Measurements from ENCODE around the gene ANKH. TPM values are rescaled to one million over a fixed set of nuclear protein-coding genes. Genes with fewer than 3 reads are reported as not detected.

Gene ANKH
- polyA plus RNA-seq, 1 donor from 2014 or later: 9.9 TPM

- Histone ChIP-seq H3K4me2 (ENCODE audit: low read length) (no peak overlapping the region), H3F3A (ENCODE audit: insufficient read depth, low read length, poor library complexity, severe bottlenecking) (no peaks in the 10 kb centered on the region), H3K27me3 (ENCODE audit: insufficient read depth, low read depth, low read length) (no peaks in the 10 kb centered on the region), H3K9me3 (ENCODE audit: low read length) (no peaks in the 10 kb centered on the region), H3K9me2 (ENCODE audit: insufficient read depth, low read length) (no peaks in the 10 kb centered on the region), H4K20me1 (ENCODE audit: insufficient read depth) (no peaks in the 10 kb centered on the region), H2AFZ (ENCODE audit: low read depth, low read length) (no peak overlapping the region), H3K36me3 (ENCODE audit: insufficient read depth, low read length) (no peaks in the 10 kb centered on the region), H3K4me3 (ENCODE audit: low read length) (no peak overlapping the region), H3K9ac (ENCODE audit: low read length) (no peak overlapping the region), H3K27ac (ENCODE audit: low read length) (no peak overlapping the region), H3K79me2 (replicated peaks; ENCODE audit: insufficient read depth, low read length) (no peaks in the 10 kb centered on the region)
- TF ChIP-seq MXI1 (conservative IDR thresholded peaks at IDR 0.05; ENCODE audit: poor library complexity, severe bottlenecking) (no peak), EP300 (conservative IDR thresholded peaks at IDR 0.05; ENCODE audit: poor library complexity, severe bottlenecking) (no peak), TAF1 (IDR thresholded peaks at IDR 0.05; ENCODE audit: low read depth) (no peak), RAD21 (conservative IDR thresholded peaks at IDR 0.05) (no peak), SMC3 (conservative IDR thresholded peaks at IDR 0.05; ENCODE audit: poor library complexity) (no peak), EZH2 (IDR thresholded peaks at IDR 0.05; ENCODE audit: borderline replicate concordance, insufficient read depth, low read length, poor library complexity, severe bottlenecking) (no peak), CTCF (IDR thresholded peaks at IDR 0.05; ENCODE audit: poor library complexity, severe bottlenecking) (no peak), REST (IDR thresholded peaks at IDR 0.05; ENCODE audit: borderline replicate concordance) (no peak), POLR2AphosphoS5 (IDR thresholded peaks at IDR 0.05) (no peak)
Observed at GRCh38 chr5:14901462-14902051, 30.0 kb upstream of the ANKH start.

GRCh38 chr5:14900693-14901461 lies 29.3 kb upstream of the ANKH start:
- TF ChIP-seq EZH2 (IDR thresholded peaks at IDR 0.05; ENCODE audit: borderline replicate concordance, insufficient read depth, low read length, poor library complexity, severe bottlenecking) (no peak), CTCF (IDR thresholded peaks at IDR 0.05; ENCODE audit: poor library complexity, severe bottlenecking) (no peak), EP300 (conservative IDR thresholded peaks at IDR 0.05; ENCODE audit: poor library complexity, severe bottlenecking) (peak; percentile 32), MXI1 (conservative IDR thresholded peaks at IDR 0.05; ENCODE audit: poor library complexity, severe bottlenecking) (no peak), TAF1 (IDR thresholded peaks at IDR 0.05; ENCODE audit: low read depth) (no peak), RAD21 (conservative IDR thresholded peaks at IDR 0.05) (no peak), POLR2AphosphoS5 (IDR thresholded peaks at IDR 0.05) (no peak), SMC3 (conservative IDR thresholded peaks at IDR 0.05; ENCODE audit: poor library complexity) (no peak)

More at GRCh38 chr5:14900693-14901461, 29.3 kb upstream of the ANKH start:
- no peaks in the 10 kb centered on the region for H3K36me3 ChIP-seq (ENCODE audit: insufficient read depth, low read length)
- no peak overlapping the region for H3K27ac ChIP-seq (ENCODE audit: low read length)
- no peak overlapping the region for H2AFZ ChIP-seq (ENCODE audit: low read depth, low read length)
- no peaks in the 10 kb centered on the region for H3K9me2 ChIP-seq (ENCODE audit: insufficient read depth, low read length)
- H3K79me2 ChIP-seq (replicated peaks; ENCODE audit: insufficient read depth, low read length): no peaks in the 10 kb centered on the region
- H4K20me1 ChIP-seq (ENCODE audit: insufficient read depth): no peaks in the 10 kb centered on the region
- H3K4me2 ChIP-seq (ENCODE audit: low read length): no peak overlapping the region
- H3F3A ChIP-seq (ENCODE audit: insufficient read depth, low read length, poor library complexity, severe bottlenecking): no peaks in the 10 kb centered on the region
- no peak overlapping the region for H3K9ac ChIP-seq (ENCODE audit: low read length)
- H3K27me3 ChIP-seq (ENCODE audit: insufficient read depth, low read depth, low read length): no peaks in the 10 kb centered on the region
- no peak overlapping the region for H3K4me3 ChIP-seq (ENCODE audit: low read length)
- no peaks in the 10 kb centered on the region for H3K9me3 ChIP-seq (ENCODE audit: low read length)

All from neural cell (in vitro differentiated cells).